Smooth muscle cell (in vitro differentiated cells): Measurements from ENCODE around the gene ABHD5. TPM values are rescaled to one million over a fixed set of nuclear protein-coding genes. Genes with fewer than 3 reads are reported as not detected.
"Not testable (repeated sequence)": the region's sequence is repeated elsewhere in the genome, so short reads cannot be mapped to it uniquely, and the experiment has no call there.

Source experiments
- DNase-seq: peaks from one replicate; lab custom pipeline; 2025; ENCODE audit not compliant: unreplicated experiment; lab: John Stamatoyannopoulos, UW
- H2AFZ ChIP-seq: fragments of 200-600 bp; sonication (generic); 2 replicates; pipeline ENCODE4 v1.6.0; 2016; ENCODE audit warnings: antibody characterized with exemption, low read depth, mild to moderate bottlenecking
- H3F3A ChIP-seq: fragments of 200-600 bp; sonication (generic); 2 replicates; pipeline ENCODE4 v1.6.0; 2017; ENCODE audit warnings: antibody characterized with exemption, low read depth
- H3K27ac ChIP-seq: fragments of 200-600 bp; sonication (generic); 2 replicates; pipeline ENCODE4 v1.5.1; 2016; ENCODE audit warnings: low read depth, mild to moderate bottlenecking
- H3K27me3 ChIP-seq: fragments of 200-600 bp; sonication (generic); 2 replicates; pipeline ENCODE4 v1.6.1; 2016; ENCODE audit warnings: low read depth, mild to moderate bottlenecking
- H3K36me3 ChIP-seq: fragments of 200-600 bp; sonication (generic); 2 replicates; pipeline ENCODE4 v1.5.1; 2016; ENCODE audit warnings: low read depth
- H3K4me1 ChIP-seq: fragments of 200-600 bp; sonication (generic); 2 replicates; pipeline ENCODE4 v1.5.1; 2016; ENCODE audit warnings: low read depth
- H3K4me2 ChIP-seq: fragments of 200-600 bp; sonication (generic); 2 replicates; pipeline ENCODE4 v1.6.0; 2016; ENCODE audit warnings: mild to moderate bottlenecking
- H3K4me3 ChIP-seq: fragments of 200-600 bp; sonication (generic); 2 replicates; pipeline ENCODE4 v1.5.1; 2016; ENCODE audit warnings: mild to moderate bottlenecking
- H3K79me2 ChIP-seq: fragments of 200-600 bp; sonication (generic); 2 replicates; pipeline ENCODE4 v1.6.0; 2016; ENCODE audit warnings: low read depth, mild to moderate bottlenecking
- H3K9ac ChIP-seq: fragments of 200-600 bp; sonication (generic); 2 replicates; pipeline ENCODE4 v1.6.0; 2016; ENCODE audit warnings: low read depth
- H3K9me3 ChIP-seq: fragments of 200-600 bp; sonication (generic); replicated peaks from 2 replicates; pipeline ENCODE4 v1.5.1; 2016; ENCODE audit warnings: low read depth
- H4K20me1 ChIP-seq: fragments of 200-600 bp; sonication (generic); 2 replicates; pipeline ENCODE4 v1.6.0; 2016; ENCODE audit warnings: low read depth
- CTCF ChIP-seq: fragments of 200-600 bp; sonication (generic); IDR thresholded peaks from 2 replicates; pipeline ENCODE4 v1.5.1; 2017; ENCODE audit warnings: borderline replicate concordance, mild to moderate bottlenecking, antibody characterized with exemption; ENCODE audit not compliant: insufficient read depth, poor library complexity, severe bottlenecking
- WGBS: methylation state at CpG from one replicate; pipeline ENCODE4 v1.1.7; 2016; ENCODE audit warnings: low lambda C conversion rate; 5-methylcytosine and 5-hydroxymethylcytosine counted together
- polyA plus RNA-seq: library from polyadenylated mRNA; unstranded; fragments of >200 nt; fragmentation: Nextera tagmentation; extraction: Ambion mirVana; gene quantifications from 2 replicates; pipeline ENCODE4 v1.2.1, GENCODE V29; 2016
- total RNA-seq: library from RNA; depleted of rRNA; stranded (reverse); fragments of >200 nt; gene quantifications from 2 replicates; pipeline ENCODE4 v1.2.3, GENCODE V29; 2014

The ABHD5 gene
- total and polyA plus RNA-seq, 2 experiments from 2014 or later: 8.6 to 9.3 TPM

- Histone ChIP-seq H3K4me2 (no peak overlapping the region), H3K4me1 (peaks cover 4% of the 10 kb centered on the region), H3F3A (no peaks in the 10 kb centered on the region), H4K20me1 (no peaks in the 10 kb centered on the region), H2AFZ (no peak overlapping the region), H3K27ac (no peak overlapping the region), H3K27me3 (no peaks in the 10 kb centered on the region), H3K9ac (no peak overlapping the region), H3K4me3 (no peak overlapping the region), H3K79me2 (no peaks in the 10 kb centered on the region), H3K36me3 (no peaks in the 10 kb centered on the region), H3K9me3 (no peaks in the 10 kb centered on the region)
- WGBS: 68% methylated on average over 1 of the region's 1 CpG
- DNase-seq: no peak
- TF ChIP-seq CTCF: no peak
These were observed 40.4 kb upstream of the ABHD5 start for GRCh38 chr3:43650345-43650744.

- 99% methylated on average over 21 of the region's 22 CpGs for WGBS
- H4K20me1 ChIP-seq, H3F3A ChIP-seq, H3K4me2 ChIP-seq, DNase-seq, H3K36me3 ChIP-seq, H3K4me1 ChIP-seq, H3K27me3 ChIP-seq, H3K27ac ChIP-seq, H3K9ac ChIP-seq, H2AFZ ChIP-seq, H3K9me3 ChIP-seq, H3K79me2 ChIP-seq, H3K4me3 ChIP-seq: not testable (repeated sequence)
These were observed 34.3 kb upstream of the ABHD5 start for GRCh38 chr3:43656390-43656789.

GRCh38 chr3:43659250-43659880, 31.4 kb upstream of the ABHD5 start:
- Histone ChIP-seq H3K9me3 (no peaks in the 10 kb centered on the region), H3K4me3 (no peak overlapping the region), H4K20me1 (no peaks in the 10 kb centered on the region), H2AFZ (no peak overlapping the region), H3K27ac (no peak overlapping the region), H3K9ac (no peak overlapping the region), H3K79me2 (no peaks in the 10 kb centered on the region), H3K4me2 (no peak overlapping the region), H3F3A (no peaks in the 10 kb centered on the region), H3K4me1 (no peaks in the 10 kb centered on the region), H3K27me3 (no peaks in the 10 kb centered on the region), H3K36me3 (no peaks in the 10 kb centered on the region)
- DNase-seq: no peak
- 93% methylated on average over 13 of the region's 13 CpGs for WGBS
- TF ChIP-seq CTCF: no peak

GRCh38 chr3:43661376-43661775, 29.4 kb upstream of the ABHD5 start:
- 92% methylated on average over 1 of the region's 1 CpG for WGBS

GRCh38 chr3:43665011-43665410, 25.7 kb upstream of the ABHD5 start:
- H3K4me3 ChIP-seq, H3K4me2 ChIP-seq, H3K27me3 ChIP-seq, H3K36me3 ChIP-seq, H4K20me1 ChIP-seq, H3K27ac ChIP-seq, H3K79me2 ChIP-seq, H3F3A ChIP-seq, H3K9ac ChIP-seq, H3K9me3 ChIP-seq, H2AFZ ChIP-seq, H3K4me1 ChIP-seq, DNase-seq: not testable (repeated sequence)
- WGBS: 98% methylated on average over 3 of the region's 3 CpGs

More at GRCh38 chr3:43661376-43661775, 29.4 kb upstream of the ABHD5 start:
- H3K4me2 ChIP-seq, DNase-seq, H3K9ac ChIP-seq, H3K27ac ChIP-seq, H3F3A ChIP-seq, H3K4me3 ChIP-seq, H4K20me1 ChIP-seq, H3K4me1 ChIP-seq, H3K9me3 ChIP-seq, H3K27me3 ChIP-seq, H2AFZ ChIP-seq, H3K36me3 ChIP-seq, H3K79me2 ChIP-seq: not testable (repeated sequence)
